Parathyroid adenoma (tissue), 2 donors: Measurements from ENCODE around the gene CLBA1.

ENCODE experiments used
- H2AFZ ChIP-seq: fragments of 300-600 bp; sonication (generic); one replicate; pipeline ENCODE4 v1.7.0; 2017; ENCODE audit warnings: antibody characterized with exemption, mild to moderate bottlenecking
- H3K27ac ChIP-seq: fragments of 300-600 bp; sonication (generic); one replicate; pipeline ENCODE4 v1.7.0; 2017
- H3K27me3 ChIP-seq: fragments of 300-600 bp; sonication (generic); one replicate; pipeline ENCODE4 v1.7.0; 2017; ENCODE audit warnings: low read length; ENCODE audit not compliant: control insufficient read depth, insufficient read depth
- H3K36me3 ChIP-seq: fragments of 300-600 bp; sonication (generic); one replicate; pipeline ENCODE4 v1.7.0; 2017; ENCODE audit warnings: low read length; ENCODE audit not compliant: control insufficient read depth, insufficient read depth
- H3K4me1 ChIP-seq: fragments of 300-600 bp; sonication (generic); one replicate; pipeline ENCODE4 v1.7.0; 2017; ENCODE audit warnings: control low read depth
- H3K4me2 ChIP-seq: fragments of 300-600 bp; sonication (generic); one replicate; pipeline ENCODE4 v1.7.0; 2017; ENCODE audit warnings: low read length
- H3K4me3 ChIP-seq: fragments of 300-600 bp; sonication (generic); one replicate; pipeline ENCODE4 v1.7.0; 2017; ENCODE audit warnings: low read depth, low read length
- H3K79me2 ChIP-seq: fragments of 300-600 bp; sonication (generic); one replicate; pipeline ENCODE4 v1.7.0; 2017; ENCODE audit warnings: control low read depth
- H3K9ac ChIP-seq: fragments of 300-600 bp; sonication (generic); one replicate; pipeline ENCODE4 v1.7.0; 2017; ENCODE audit warnings: mild to moderate bottlenecking
- H3K9me3 ChIP-seq: fragments of 300-600 bp; sonication (generic); one replicate; pipeline ENCODE4 v1.7.0; 2017; ENCODE audit warnings: low read length; ENCODE audit not compliant: control insufficient read depth
- CTCF ChIP-seq: fragments of 300-600 bp; sonication (generic); IDR thresholded peaks from one replicate; pipeline ENCODE4 v1.7.0; 2017; ENCODE audit warnings: antibody characterized with exemption, mild to moderate bottlenecking
- donor health status: primary hyperparathyroidism.

Gene CLBA1

DNA sequence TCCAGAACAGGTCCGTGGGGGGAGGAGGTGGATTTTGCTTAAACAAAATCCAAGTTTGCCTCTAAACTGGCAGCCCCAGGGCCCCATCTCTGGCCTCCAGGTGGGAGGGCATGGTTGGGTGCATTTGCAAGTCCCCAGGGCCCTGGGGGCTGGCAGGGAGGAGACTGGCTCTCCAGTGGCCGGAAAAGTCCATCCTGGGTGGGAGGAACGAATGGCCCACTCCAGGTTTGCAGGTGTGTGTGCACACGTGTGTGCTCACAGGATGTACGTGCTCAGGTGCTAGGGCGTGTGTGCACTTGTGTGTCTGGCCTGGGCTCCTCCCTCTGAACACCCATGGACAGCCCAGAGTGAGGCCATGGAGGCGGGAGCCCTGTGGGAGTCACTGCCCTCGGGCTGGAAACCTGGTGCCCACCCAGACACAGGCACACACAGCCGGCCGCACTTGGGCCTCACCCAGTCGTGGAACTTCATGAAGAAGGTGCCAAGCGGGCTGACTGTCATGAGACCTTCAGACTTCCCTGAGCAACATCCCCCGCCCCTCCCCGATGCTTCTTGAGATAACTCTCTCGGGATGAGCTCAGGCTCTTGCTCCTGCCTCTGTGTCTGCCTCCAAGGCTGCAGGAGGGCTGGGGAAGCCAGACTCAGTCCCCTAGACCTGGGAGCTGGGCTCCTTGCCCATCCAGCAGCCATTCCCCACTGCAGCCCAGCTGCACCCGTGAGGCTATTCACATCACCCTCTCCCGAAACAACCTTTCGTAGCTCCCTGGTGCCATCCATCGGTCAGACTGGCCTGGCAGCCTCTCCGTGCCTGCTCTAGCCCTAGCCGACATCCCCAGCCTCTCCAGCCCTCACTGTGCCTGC is 16.8 kb upstream of the CLBA1 start:
- Histone ChIP-seq H3K9me3 (no peaks in the 10 kb centered on the region), H3K4me3 (no peak overlapping the region), H3K4me1 (peaks cover 54% of the 10 kb centered on the region), H3K79me2 (no peaks in the 10 kb centered on the region), H3K4me2 (peak overlapping the region; percentile 41), H3K36me3 (no peaks in the 10 kb centered on the region), H3K27ac (peak overlapping the region; percentile 98), H3K27me3 (no peaks in the 10 kb centered on the region), H3K9ac (peak overlapping the region; percentile 13), H2AFZ (peak overlapping the region; percentile 87)
- no peak for TF ChIP-seq CTCF

GRCh38 chr14:104969741-104970230 is 15.8 kb upstream of the CLBA1 start:
- H3K79me2 ChIP-seq: no peaks in the 10 kb centered on the region
- H3K9ac ChIP-seq: no peak overlapping the region
- no peaks in the 10 kb centered on the region for H3K36me3 ChIP-seq
- no peaks in the 10 kb centered on the region for H3K27me3 ChIP-seq
- H3K4me3 ChIP-seq: no peak overlapping the region
- H3K27ac ChIP-seq: peak overlapping the region; percentile 98
- H3K4me2 ChIP-seq: no peak overlapping the region
- TF ChIP-seq CTCF: no peak
- H3K9me3 ChIP-seq: no peaks in the 10 kb centered on the region
- peaks cover 54% of the 10 kb centered on the region for H3K4me1 ChIP-seq
- H2AFZ ChIP-seq: no peak overlapping the region

DNA sequence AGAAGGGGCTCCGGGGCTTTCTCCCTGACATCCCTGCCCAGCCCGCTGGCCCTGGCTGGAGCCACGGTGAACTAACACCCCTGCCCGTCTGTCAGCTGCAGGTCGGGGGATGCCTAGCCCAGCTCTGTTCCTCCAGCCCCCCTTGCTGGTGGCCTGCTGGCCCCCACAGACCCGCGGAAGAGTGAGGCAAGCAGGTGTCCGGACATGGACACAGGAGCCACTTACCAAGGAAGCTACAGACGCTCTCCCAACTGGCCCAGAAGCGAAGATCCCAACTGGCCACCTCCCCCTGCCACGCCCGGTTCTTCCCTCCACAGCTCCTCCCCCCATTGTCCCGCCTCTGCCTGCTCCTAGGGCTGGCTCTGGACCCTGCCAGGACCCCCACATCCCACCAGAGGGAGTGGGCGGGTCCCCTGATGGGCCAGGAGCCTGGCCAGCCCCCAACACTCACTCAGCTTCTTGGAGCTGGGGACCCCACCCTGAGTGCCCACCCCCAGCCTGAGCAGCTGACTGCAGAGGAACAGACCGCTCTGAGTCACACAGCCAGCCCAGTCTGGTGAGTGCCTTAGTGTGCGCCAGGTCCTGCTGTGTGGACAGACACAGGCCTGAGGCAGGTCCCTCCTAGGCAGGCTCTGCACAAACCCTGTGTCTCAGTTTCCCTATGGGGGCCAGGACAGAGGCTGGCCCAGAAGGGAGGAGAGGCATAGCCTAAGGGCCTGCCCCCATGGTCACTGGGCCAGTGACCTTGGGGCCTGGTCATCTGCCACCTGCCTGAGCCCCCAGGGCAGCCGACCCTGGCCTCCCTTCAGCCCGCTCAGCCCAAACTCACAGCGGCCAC is 15.1 kb upstream of the CLBA1 start:
- Histone ChIP-seq H3K4me2 (no peak overlapping the region), H2AFZ (no peak overlapping the region), H3K36me3 (no peaks in the 10 kb centered on the region), H3K27me3 (no peaks in the 10 kb centered on the region), H3K79me2 (no peaks in the 10 kb centered on the region), H3K4me3 (no peak overlapping the region), H3K9ac (no peak overlapping the region), H3K4me1 (peaks cover 55% of the 10 kb centered on the region), H3K27ac (no peak overlapping the region), H3K9me3 (no peaks in the 10 kb centered on the region)
- no peak for TF ChIP-seq CTCF

DNA sequence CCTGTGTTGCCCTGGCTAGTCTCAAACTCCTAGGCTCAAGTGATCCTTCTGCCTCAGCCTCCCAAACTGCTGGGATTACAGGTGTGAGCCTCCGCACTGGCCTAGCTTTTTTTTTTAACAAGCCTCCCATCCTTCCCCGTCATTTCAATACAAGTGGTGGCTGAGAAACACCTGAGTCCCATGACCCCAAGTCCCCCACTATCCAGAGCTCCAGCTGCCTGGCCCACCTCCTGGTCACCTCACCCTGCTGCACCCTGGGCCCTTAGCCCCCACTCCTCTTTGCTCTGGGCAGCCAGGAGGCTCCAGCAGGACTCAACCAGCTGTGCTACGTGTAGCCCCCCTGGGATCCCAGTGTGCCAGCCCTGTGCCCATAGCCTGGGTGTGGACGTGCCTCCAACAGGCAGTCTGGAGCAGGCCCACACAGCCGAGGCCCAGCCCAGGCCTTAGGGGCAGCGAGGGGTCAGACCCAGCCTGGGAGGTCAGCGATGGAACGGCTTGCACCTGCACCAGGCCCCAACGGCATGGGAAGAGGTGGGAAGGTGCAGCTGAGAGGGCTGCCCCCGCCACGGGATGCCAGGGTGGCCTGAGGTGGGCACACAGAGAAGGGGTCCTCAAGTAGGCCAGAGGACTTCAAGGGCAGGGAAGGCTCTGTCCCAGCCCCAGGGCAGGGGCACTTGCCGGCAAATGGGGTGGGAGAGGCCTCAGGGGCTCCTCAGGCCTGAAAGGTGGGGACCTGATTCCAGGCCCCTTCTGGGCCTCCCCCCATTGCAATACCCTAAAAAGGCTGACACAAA is 13.9 kb upstream of the CLBA1 start:
- Histone ChIP-seq H3K27ac (peak overlapping the region; percentile 90), H3K4me3 (peak overlapping the region; percentile 23), H3K79me2 (no peaks in the 10 kb centered on the region), H3K9ac (no peak overlapping the region), H3K4me2 (peak overlapping the region; percentile 54), H3K4me1 (peaks cover 64% of the 10 kb centered on the region), H2AFZ (peak overlapping the region; percentile 83), H3K9me3 (no peaks in the 10 kb centered on the region), H3K36me3 (no peaks in the 10 kb centered on the region), H3K27me3 (no peaks in the 10 kb centered on the region)
- no peak for TF ChIP-seq CTCF
